SK-N-SH treated with all-trans-retinoic acid at 6 μM for 48 hours (cell line): ENCODE data around the gene SERPINE1.

Experiments used
- ARNTL ChIP-seq: fragments of 450-650 bp; formaldehyde crosslinking; IDR thresholded peaks from 2 replicates; pipeline ENCODE4 v1.5.0; 2020; ENCODE audit warnings: low read depth, mild to moderate bottlenecking, moderate library complexity, borderline replicate concordance
- CSDC2 ChIP-seq: fragments of 250-450 bp; sonication (Bioruptor Pico); IDR thresholded peaks from 2 replicates; pipeline ENCODE4 v1.5.0; 2020; ENCODE audit warnings: mild to moderate bottlenecking, moderate library complexity
- RARB ChIP-seq: fragments of 250-450 bp; sonication (Bioruptor Pico); IDR thresholded peaks from 2 replicates; pipeline ENCODE4 v1.8.0; 2021; ENCODE audit warnings: mild to moderate bottlenecking, moderate library complexity
- TF ChIP-seq, protein P1 (sequence below): fragments of 250-450 bp; sonication (Bioruptor Pico); IDR thresholded peaks from 2 replicates; pipeline ENCODE4 v1.5.0; 2020; ENCODE audit warnings: mild to moderate bottlenecking, moderate library complexity

DNA sequence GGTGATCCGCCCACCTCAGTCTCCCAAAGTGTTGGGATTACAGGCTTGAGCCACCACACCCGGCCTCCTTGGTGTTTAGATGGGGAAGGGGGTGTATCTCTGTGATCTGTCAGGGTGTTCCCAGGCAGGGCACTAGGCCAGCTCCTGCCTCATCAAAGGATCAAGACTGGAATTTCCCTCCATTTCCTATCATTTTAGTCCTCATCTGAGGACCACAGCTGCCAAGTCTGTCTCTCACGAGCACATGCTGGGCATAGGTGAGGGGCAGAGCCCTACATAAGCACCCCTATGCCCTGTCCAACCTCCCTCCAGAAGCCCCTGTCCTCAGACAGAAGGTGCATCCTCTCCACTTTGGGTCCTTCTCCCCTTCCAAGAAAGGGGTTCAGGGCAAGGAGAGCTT is 22.1 kb upstream of the SERPINE1 start:
- TF ChIP-seq CSDC2 (CRISPR knock-in tag) (no peak), ARNTL (CRISPR knock-in tag) (no peak), RARB (no peak)
- TF ChIP-seq, protein P1, sequence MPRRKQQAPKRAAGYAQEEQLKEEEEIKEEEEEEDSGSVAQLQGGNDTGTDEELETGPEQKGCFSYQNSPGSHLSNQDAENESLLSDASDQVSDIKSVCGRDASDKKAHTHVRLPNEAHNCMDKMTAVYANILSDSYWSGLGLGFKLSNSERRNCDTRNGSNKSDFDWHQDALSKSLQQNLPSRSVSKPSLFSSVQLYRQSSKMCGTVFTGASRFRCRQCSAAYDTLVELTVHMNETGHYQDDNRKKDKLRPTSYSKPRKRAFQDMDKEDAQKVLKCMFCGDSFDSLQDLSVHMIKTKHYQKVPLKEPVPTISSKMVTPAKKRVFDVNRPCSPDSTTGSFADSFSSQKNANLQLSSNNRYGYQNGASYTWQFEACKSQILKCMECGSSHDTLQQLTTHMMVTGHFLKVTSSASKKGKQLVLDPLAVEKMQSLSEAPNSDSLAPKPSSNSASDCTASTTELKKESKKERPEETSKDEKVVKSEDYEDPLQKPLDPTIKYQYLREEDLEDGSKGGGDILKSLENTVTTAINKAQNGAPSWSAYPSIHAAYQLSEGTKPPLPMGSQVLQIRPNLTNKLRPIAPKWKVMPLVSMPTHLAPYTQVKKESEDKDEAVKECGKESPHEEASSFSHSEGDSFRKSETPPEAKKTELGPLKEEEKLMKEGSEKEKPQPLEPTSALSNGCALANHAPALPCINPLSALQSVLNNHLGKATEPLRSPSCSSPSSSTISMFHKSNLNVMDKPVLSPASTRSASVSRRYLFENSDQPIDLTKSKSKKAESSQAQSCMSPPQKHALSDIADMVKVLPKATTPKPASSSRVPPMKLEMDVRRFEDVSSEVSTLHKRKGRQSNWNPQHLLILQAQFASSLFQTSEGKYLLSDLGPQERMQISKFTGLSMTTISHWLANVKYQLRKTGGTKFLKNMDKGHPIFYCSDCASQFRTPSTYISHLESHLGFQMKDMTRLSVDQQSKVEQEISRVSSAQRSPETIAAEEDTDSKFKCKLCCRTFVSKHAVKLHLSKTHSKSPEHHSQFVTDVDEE (CRISPR knock-in tag), result no peak
